ENCODE results near the gene ANKRD7.

Gene ANKRD7

DNA sequence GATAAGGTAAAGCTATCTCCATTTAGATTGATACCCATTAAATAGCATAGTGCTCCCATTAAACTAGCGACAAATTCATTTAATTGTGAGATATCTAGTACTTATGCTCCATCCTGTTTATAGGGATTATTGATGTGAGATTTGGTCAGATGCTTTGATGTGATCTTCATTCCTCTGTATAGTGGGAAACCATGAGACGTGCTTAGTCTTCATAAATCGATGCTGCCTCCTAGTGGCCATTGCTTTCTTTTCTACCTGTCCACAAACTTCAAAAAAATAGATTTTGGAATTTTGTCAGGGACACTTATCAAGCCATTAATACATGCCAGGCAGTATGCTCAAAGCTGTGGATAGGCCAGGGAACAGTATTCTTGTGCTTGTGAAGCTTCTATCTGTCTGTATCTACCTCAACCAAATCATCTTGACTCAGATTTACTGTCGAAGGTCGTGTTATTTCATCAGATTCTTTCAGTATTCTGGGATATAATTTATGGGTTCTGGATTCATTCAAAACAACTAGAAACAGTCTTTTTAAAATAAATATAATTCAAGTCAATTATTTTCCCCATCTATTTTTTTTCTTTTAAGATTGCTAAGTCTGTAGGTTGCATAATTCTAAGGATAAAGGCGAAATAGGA, 28.5 kb upstream of the ANKRD7 start:
- no peak overlapping the region for H3K27ac ChIP-seq (ENCODE audit: low read depth, low read length)
- H3K9ac ChIP-seq (ENCODE audit: low read length) = no peak overlapping the region
- H3K9me3 ChIP-seq (ENCODE audit: control insufficient read depth, insufficient read depth, low read depth, low read length) = no peaks in the 10 kb centered on the region
- H3K27me3 ChIP-seq (ENCODE audit: control insufficient read depth, insufficient read depth, low read length) = no peaks in the 10 kb centered on the region
- H3K4me3 ChIP-seq (ENCODE audit: low read depth, low read length) = no peak overlapping the region
- H3K4me1 ChIP-seq (ENCODE audit: control insufficient read depth, insufficient read depth, low read length) = no peaks in the 10 kb centered on the region
- H3K36me3 ChIP-seq (ENCODE audit: control insufficient read depth, insufficient read depth, low read length) = peaks cover 34% of the 10 kb centered on the region

DNA sequence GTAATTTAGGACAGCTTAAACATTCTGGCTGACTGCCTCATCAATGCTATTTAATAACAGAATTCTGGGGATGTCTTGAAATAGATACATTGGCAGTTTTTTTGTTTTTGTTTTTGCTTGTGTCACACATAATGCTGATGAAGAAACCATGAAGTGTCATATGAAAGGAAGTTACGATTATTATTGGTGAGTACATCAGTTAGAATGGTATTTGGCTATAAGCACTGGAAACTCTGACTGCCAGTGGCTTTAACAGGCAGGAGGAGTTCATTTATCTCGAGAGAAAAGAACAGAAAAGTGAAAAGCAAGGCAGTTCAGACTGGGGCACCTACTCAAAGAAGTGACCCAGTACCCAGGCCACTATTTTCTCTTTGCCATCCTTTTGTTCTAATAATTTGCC, 22.4 kb upstream of the ANKRD7 start:
- Histone ChIP-seq H3K27ac (ENCODE audit: low read depth, low read length) (no peak overlapping the region), H3K9me3 (ENCODE audit: control insufficient read depth, insufficient read depth, low read depth, low read length) (no peaks in the 10 kb centered on the region), H3K4me1 (ENCODE audit: control insufficient read depth, insufficient read depth, low read length) (no peaks in the 10 kb centered on the region), H3K36me3 (ENCODE audit: control insufficient read depth, insufficient read depth, low read length) (no peaks in the 10 kb centered on the region), H3K9ac (ENCODE audit: low read length) (no peak overlapping the region), H3K27me3 (ENCODE audit: control insufficient read depth, insufficient read depth, low read length) (no peaks in the 10 kb centered on the region), H3K4me3 (ENCODE audit: low read depth, low read length) (no peak overlapping the region)

DNA sequence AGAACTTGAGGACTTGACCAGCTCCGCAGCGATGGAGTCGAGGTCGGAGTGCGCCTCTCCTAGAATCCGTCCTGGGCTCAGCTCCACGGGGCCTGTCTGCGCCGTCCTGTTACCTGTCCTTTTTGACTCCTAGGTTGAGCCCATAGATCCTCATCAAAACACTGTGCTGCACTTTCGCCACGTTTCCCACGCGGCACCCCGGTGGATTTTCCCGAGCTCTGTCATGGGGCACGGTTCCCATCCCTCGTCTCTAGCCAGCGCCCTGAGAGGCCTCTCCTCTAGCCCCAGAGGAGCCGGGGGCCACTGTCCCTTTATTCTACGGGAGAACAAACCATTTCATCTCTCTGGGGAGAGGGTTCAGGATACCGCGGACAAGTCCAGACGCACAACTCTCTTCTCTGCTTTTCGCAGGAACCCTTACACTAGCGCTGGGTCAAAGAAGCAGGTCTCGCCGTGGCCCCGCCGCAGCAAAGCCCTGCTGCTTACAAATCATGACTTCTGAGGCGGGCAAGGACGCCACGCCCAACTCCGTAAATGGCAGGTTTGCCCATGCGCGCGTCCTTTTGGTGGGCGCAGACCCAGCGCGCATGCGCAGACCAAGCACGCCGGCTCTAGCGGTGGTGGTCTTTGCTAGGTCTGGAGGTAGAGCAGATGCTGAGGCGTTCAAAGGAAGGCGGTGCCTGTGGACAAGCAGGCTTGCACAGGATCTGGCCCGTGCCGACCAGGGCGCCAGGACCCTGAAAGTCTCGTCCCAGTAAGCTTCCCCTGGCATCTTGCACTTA, 10.3 kb upstream of the ANKRD7 start:
- Histone ChIP-seq H3K4me1 (ENCODE audit: control insufficient read depth, insufficient read depth, low read length) (no peaks in the 10 kb centered on the region), H3K9ac (ENCODE audit: low read length) (no peak overlapping the region), H3K4me3 (ENCODE audit: low read depth, low read length) (peak overlapping the region; percentile 55; the same call in 1 of the 2 replicates), H3K27ac (ENCODE audit: low read depth, low read length) (no peak overlapping the region), H3K27me3 (ENCODE audit: control insufficient read depth, insufficient read depth, low read length) (no peaks in the 10 kb centered on the region), H3K9me3 (ENCODE audit: control insufficient read depth, insufficient read depth, low read depth, low read length) (no peaks in the 10 kb centered on the region), H3K36me3 (ENCODE audit: control insufficient read depth, insufficient read depth, low read length) (no peaks in the 10 kb centered on the region)

DNA sequence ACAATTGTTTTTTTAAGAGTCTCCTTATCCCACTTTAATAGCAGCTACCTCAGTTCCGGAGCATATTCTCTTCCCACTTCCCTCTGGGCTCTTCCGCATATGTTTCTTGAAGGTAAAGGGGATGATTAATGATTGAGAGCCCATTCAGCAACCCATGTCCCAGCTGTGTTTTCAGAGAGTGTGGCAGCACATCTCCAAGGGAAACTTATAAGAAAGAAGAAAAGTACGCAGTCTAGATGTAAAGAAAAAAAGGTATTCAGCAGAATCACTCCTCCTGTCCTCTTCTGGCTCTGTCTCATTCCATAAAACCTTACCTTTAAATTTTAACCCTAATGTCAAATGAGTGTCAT, 9.7 kb upstream of the ANKRD7 start:
- H3K27me3 ChIP-seq (ENCODE audit: control insufficient read depth, insufficient read depth, low read length) = no peaks in the 10 kb centered on the region
- no peaks in the 10 kb centered on the region for H3K36me3 ChIP-seq (ENCODE audit: control insufficient read depth, insufficient read depth, low read length)
- H3K9me3 ChIP-seq (ENCODE audit: control insufficient read depth, insufficient read depth, low read depth, low read length) = no peaks in the 10 kb centered on the region
- no peak overlapping the region for H3K9ac ChIP-seq (ENCODE audit: low read length)
- no peaks in the 10 kb centered on the region for H3K4me1 ChIP-seq (ENCODE audit: control insufficient read depth, insufficient read depth, low read length)
- peak overlapping the region; percentile 55; the same call in 1 of the 2 replicates for H3K4me3 ChIP-seq (ENCODE audit: low read depth, low read length)
- no peak overlapping the region for H3K27ac ChIP-seq (ENCODE audit: low read depth, low read length)

DNA sequence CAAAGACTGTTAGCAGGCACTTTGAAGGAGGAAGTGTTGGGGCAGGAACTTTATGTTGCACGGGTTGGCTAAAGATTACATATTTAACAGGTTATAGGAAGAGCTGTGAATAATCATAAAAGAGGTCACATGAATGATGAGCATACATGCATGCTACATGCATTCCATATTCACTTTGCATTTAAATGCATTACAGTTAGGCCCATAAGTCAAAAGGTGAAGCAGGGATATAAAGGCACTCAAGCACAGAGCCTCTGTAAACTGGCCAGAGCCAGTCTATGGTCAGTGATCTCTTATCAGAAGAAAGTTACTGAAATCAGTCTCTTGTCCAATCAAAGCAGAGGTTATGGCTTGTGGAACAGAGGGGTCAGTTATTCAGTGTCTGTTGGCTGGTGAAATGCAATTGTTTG, 7.3 kb upstream of the ANKRD7 start:
- H3K4me1 ChIP-seq (ENCODE audit: control insufficient read depth, insufficient read depth, low read length) = no peaks in the 10 kb centered on the region
- H3K9ac ChIP-seq (ENCODE audit: low read length) = no peak overlapping the region
- no peak overlapping the region for H3K4me3 ChIP-seq (ENCODE audit: low read depth, low read length)
- no peaks in the 10 kb centered on the region for H3K27me3 ChIP-seq (ENCODE audit: control insufficient read depth, insufficient read depth, low read length)
- H3K36me3 ChIP-seq (ENCODE audit: control insufficient read depth, insufficient read depth, low read length) = no peaks in the 10 kb centered on the region
- no peak overlapping the region for H3K27ac ChIP-seq (ENCODE audit: low read depth, low read length)
- no peaks in the 10 kb centered on the region for H3K9me3 ChIP-seq (ENCODE audit: control insufficient read depth, insufficient read depth, low read depth, low read length)

DNA sequence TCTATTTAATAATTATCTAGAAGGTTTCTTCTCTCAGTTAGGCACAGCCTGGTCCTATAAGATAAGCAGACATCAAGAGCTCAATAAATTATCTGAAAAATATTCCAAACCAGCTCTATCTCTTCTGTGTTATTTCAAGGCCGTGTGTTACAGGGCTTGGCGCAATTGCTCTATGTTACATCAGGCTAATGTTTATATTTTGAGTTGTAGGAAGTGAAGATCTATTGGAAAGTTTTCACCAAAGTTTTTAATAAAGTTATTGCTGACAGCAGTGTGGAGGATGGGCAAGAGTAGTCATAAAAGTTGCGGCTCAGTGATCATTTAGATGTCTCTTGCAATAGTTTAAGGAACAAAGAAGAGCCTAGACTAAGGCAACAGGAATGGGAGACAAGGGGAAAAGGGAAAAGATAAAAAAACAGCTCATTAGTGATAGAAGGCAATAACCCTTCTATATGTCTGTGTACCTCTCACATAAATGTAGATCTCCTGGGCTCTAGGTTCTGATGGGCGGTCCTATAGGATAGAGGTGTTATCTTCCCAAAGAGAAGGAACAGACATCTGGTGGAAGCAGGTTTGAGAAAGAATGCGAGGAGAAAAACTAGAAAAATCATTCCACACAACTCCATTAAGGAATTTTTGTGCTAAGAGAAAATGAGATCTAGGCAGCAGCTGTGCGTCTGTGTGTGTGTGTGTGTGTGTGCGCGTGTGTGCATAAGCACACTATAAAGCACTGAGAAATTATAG, 5.9 kb upstream of the ANKRD7 start:
- Histone ChIP-seq H3K4me3 (ENCODE audit: low read depth, low read length) (no peak overlapping the region), H3K9ac (ENCODE audit: low read length) (no peak overlapping the region), H3K36me3 (ENCODE audit: control insufficient read depth, insufficient read depth, low read length) (no peaks in the 10 kb centered on the region), H3K27ac (ENCODE audit: low read depth, low read length) (no peak overlapping the region), H3K9me3 (ENCODE audit: control insufficient read depth, insufficient read depth, low read depth, low read length) (no peaks in the 10 kb centered on the region), H3K4me1 (ENCODE audit: control insufficient read depth, insufficient read depth, low read length) (no peaks in the 10 kb centered on the region), H3K27me3 (ENCODE audit: control insufficient read depth, insufficient read depth, low read length) (no peaks in the 10 kb centered on the region)

DNA sequence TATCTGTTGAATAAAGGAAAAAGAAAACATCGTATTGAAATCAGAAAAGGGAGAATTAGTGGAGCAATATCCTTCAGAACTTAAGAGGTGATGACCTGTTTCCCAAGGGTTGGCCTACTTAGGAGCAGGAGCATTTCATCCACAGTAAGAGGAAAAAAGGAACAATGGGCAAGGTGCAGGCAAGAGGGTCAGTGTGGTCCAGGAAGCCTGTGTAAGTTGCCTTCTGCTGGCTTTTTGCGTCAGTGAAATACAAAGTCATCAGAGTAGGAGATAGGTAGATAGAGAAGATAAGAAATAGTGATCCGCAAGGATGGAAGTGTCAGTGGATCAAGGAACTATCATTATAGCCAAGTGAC, 5.4 kb upstream of the ANKRD7 start:
- no peaks in the 10 kb centered on the region for H3K9me3 ChIP-seq (ENCODE audit: control insufficient read depth, insufficient read depth, low read depth, low read length)
- no peak overlapping the region for H3K9ac ChIP-seq (ENCODE audit: low read length)
- no peaks in the 10 kb centered on the region for H3K4me1 ChIP-seq (ENCODE audit: control insufficient read depth, insufficient read depth, low read length)
- no peak overlapping the region for H3K27ac ChIP-seq (ENCODE audit: low read depth, low read length)
- H3K27me3 ChIP-seq (ENCODE audit: control insufficient read depth, insufficient read depth, low read length) = no peaks in the 10 kb centered on the region
- no peak overlapping the region for H3K4me3 ChIP-seq (ENCODE audit: low read depth, low read length)
- H3K36me3 ChIP-seq (ENCODE audit: control insufficient read depth, insufficient read depth, low read length) = no peaks in the 10 kb centered on the region

DNA sequence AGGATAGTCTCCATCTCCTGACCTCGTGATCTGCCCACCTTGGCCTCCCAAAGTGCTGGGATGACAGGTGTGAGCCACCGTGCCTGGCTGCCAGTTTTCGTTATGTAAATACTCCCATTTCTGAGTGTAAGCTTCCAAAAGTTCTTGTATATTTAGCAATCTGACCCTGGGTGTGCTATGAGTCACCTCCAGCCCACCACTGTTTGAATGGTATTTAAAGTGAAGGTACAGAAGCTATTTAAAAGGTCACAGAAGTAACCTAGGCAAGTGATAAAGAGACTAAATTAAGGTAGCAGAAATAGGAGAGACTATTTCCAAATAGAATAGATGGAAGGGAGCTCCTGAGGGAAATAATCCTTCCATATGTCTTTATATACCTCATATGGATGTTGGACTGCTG, 3.9 kb upstream of the ANKRD7 start:
- no peak overlapping the region for H3K4me3 ChIP-seq (ENCODE audit: low read depth, low read length)
- H3K9me3 ChIP-seq (ENCODE audit: control insufficient read depth, insufficient read depth, low read depth, low read length) = no peaks in the 10 kb centered on the region

DNA sequence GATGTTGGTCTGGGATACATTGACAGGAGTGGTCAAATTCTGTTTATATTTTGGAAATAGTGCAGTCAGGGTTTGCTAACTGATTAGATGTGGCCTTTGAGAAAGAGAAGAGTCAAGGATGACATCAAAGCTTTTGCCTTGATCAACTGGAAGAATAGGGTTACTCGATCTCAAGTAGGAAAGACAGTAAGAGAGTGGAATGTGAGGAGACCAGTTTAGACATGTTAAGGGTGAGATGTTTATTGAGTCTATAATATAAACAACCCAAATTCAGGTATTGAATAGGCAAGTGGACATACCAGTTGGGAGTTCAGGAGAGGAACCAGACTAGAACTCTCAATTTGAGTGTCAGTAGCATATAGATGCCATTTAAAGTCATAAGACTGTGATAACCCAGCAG, 1.9 kb upstream of the ANKRD7 start:
- no peak overlapping the region for H3K27ac ChIP-seq (ENCODE audit: low read depth, low read length)
- H3K4me3 ChIP-seq (ENCODE audit: low read depth, low read length) = no peak overlapping the region

More for the DNA sequence above, 3.9 kb upstream of the ANKRD7 start:
- Histone ChIP-seq H3K9ac (ENCODE audit: low read length) (no peak overlapping the region), H3K4me1 (ENCODE audit: control insufficient read depth, insufficient read depth, low read length) (no peaks in the 10 kb centered on the region), H3K36me3 (ENCODE audit: control insufficient read depth, insufficient read depth, low read length) (no peaks in the 10 kb centered on the region), H3K27me3 (ENCODE audit: control insufficient read depth, insufficient read depth, low read length) (no peaks in the 10 kb centered on the region), H3K27ac (ENCODE audit: low read depth, low read length) (no peak overlapping the region)

DNA sequence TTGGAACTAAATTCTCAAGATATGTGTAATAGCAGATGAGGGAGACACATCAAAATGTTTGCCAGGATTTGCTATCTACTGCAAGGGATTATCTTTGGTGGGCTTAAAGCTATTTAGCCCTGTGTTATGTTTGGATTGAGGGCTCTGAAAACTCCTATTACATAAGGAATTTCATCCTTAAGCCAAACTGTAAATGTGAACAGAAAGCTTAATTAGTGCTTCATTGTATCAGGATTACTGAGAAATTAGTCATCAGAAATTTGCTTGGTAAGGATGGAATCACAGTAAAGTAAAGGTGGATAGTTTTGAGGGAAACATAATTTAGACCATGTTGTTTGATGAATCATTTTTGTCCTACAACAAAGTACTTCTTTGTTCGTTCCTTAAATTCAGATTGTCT, 8.3 kb downstream of the ANKRD7 start:
- no peaks in the 10 kb centered on the region for H3K9me3 ChIP-seq (ENCODE audit: control insufficient read depth, insufficient read depth, low read depth, low read length)
- no peaks in the 10 kb centered on the region for H3K27me3 ChIP-seq (ENCODE audit: control insufficient read depth, insufficient read depth, low read length)
- no peaks in the 10 kb centered on the region for H3K36me3 ChIP-seq (ENCODE audit: control insufficient read depth, insufficient read depth, low read length)
- H3K9ac ChIP-seq (ENCODE audit: low read length) = no peak overlapping the region
- H3K27ac ChIP-seq (ENCODE audit: low read depth, low read length) = no peak overlapping the region
- no peak overlapping the region for H3K4me3 ChIP-seq (ENCODE audit: low read depth, low read length)
- H3K4me1 ChIP-seq (ENCODE audit: control insufficient read depth, insufficient read depth, low read length) = peaks cover 3% of the 10 kb centered on the region; the same call in 1 of the 2 replicates

More for the DNA sequence above, 1.9 kb upstream of the ANKRD7 start:
- H3K4me1 ChIP-seq (ENCODE audit: control insufficient read depth, insufficient read depth, low read length) = no peaks in the 10 kb centered on the region
- no peaks in the 10 kb centered on the region for H3K27me3 ChIP-seq (ENCODE audit: control insufficient read depth, insufficient read depth, low read length)
- no peaks in the 10 kb centered on the region for H3K9me3 ChIP-seq (ENCODE audit: control insufficient read depth, insufficient read depth, low read depth, low read length)
- no peaks in the 10 kb centered on the region for H3K36me3 ChIP-seq (ENCODE audit: control insufficient read depth, insufficient read depth, low read length)
- H3K9ac ChIP-seq (ENCODE audit: low read length) = no peak overlapping the region

DNA sequence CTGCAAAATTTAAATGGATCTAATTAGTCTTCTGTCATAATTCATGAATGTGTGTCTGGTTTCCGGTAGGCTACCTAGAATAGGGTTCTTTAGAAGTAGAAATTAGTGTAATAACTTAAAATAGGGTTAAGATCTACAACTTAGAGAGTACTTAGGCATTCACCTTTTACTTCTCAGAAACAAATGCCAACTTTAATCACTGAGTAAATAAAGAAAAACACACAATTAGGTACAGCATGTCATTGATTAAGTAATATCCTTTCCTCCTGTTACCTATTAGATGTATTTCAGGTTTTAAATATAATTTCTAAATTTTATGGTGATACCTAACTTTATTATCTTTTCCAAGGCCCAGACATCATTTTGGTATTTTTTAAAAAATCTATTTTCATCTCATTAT, 9.3 kb downstream of the ANKRD7 start:
- Histone ChIP-seq H3K9me3 (ENCODE audit: control insufficient read depth, insufficient read depth, low read depth, low read length) (no peaks in the 10 kb centered on the region), H3K27ac (ENCODE audit: low read depth, low read length) (no peak overlapping the region), H3K4me3 (ENCODE audit: low read depth, low read length) (no peak overlapping the region), H3K9ac (ENCODE audit: low read length) (no peak overlapping the region), H3K4me1 (ENCODE audit: control insufficient read depth, insufficient read depth, low read length) (peaks cover 3% of the 10 kb centered on the region; the same call in 1 of the 2 replicates), H3K36me3 (ENCODE audit: control insufficient read depth, insufficient read depth, low read length) (no peaks in the 10 kb centered on the region), H3K27me3 (ENCODE audit: control insufficient read depth, insufficient read depth, low read length) (no peaks in the 10 kb centered on the region)
